H1 (cell line): ENCODE measurements around the gene SFTPB. TPM values are rescaled to one million over a fixed set of nuclear protein-coding genes. Genes with fewer than 3 reads are reported as not detected.

Source experiments
- CTCF ChIA-PET: fragments of 300-600 bp; sonication (Branson Sonifier 250); formaldehyde crosslinking; loops from one replicate; lab custom pipeline; 2021; ENCODE audit not compliant: partially characterized antibody; lab: Charles Lee
- POLR2A ChIA-PET: fragments of 300-600 bp; sonication (Branson Sonifier 250); formaldehyde crosslinking; loops from one replicate; lab custom pipeline; 2021; ENCODE audit warnings: inconsistent platforms; ENCODE audit not compliant: partially characterized antibody; lab: Charles Lee
- DNase-seq, 2 experiments: peaks; one replicate each; pipeline versions ENCODE4 v3.0.0 to v3.0.0-alpha.2; 2010 to 2022; ENCODE audit warnings: low spot score in 2 of 2, low read depth in 1 of 2, mixed read lengths in 1 of 2
- FAIRE-seq: peaks from 2 replicates; lab custom pipeline; 2011; peaks lifted over from hg19 to GRCh38; lab: Jason Lieb, UNC
- H2AFZ ChIP-seq: 2 replicates; pipeline ENCODE4 v1.8.1; 2012; ENCODE audit warnings: low read length, inconsistent platforms
- H2AK5ac ChIP-seq: 2 replicates; pipeline ENCODE4 v1.6.1; 2013; ENCODE audit warnings: low read depth, low read length
- H2BK120ac ChIP-seq: replicated peaks from 2 replicates; pipeline ENCODE3; 2013; ENCODE audit warnings: low read depth, low read length, inconsistent platforms
- H2BK12ac ChIP-seq: 2 replicates; pipeline ENCODE4 v1.6.1; 2013; ENCODE audit warnings: low read depth, low read length
- H2BK15ac ChIP-seq: 2 replicates; pipeline ENCODE4 v1.6.1; 2013; ENCODE audit warnings: low read length
- H2BK20ac ChIP-seq: 2 replicates; pipeline ENCODE4 v1.6.1; 2013; ENCODE audit warnings: low read length
- H2BK5ac ChIP-seq: 2 replicates; pipeline ENCODE4 v1.6.1; 2013; ENCODE audit warnings: low read depth, low read length
- H3K14ac ChIP-seq: 2 replicates; pipeline ENCODE4 v1.6.1; 2013; ENCODE audit warnings: inconsistent platforms; ENCODE audit not compliant: insufficient read length
- H3K18ac ChIP-seq: 2 replicates; pipeline ENCODE4 v1.6.1; 2013; ENCODE audit warnings: low read length; ENCODE audit errors: extremely low read depth
- H3K23ac ChIP-seq: 2 replicates; pipeline ENCODE4 v1.6.1; 2013; ENCODE audit warnings: inconsistent platforms; ENCODE audit not compliant: insufficient read length
- H3K23me2 ChIP-seq: 2 replicates; pipeline ENCODE4 v1.6.1; 2013; ENCODE audit warnings: low read depth, low read length
- H3K27ac ChIP-seq: 2 replicates; pipeline ENCODE4 v1.6.1; 2011; ENCODE audit warnings: low read depth, low read length, inconsistent platforms
- H3K27me3 ChIP-seq, 4 experiments: replicated peaks in 1 of 4; 1 replicate in 1 of 4; 2 replicates in 3 of 4; pipeline versions ENCODE4 v1.6.1 to v1.8.1; 2011 to 2013; ENCODE audit warnings: low read length in 3 of 4, mild to moderate bottlenecking in 3 of 4, inconsistent platforms in 2 of 4, mixed read lengths in 2 of 4, moderate library complexity in 1 of 4; ENCODE audit not compliant: control insufficient read depth in 3 of 4, insufficient read depth in 3 of 4; ENCODE audit errors: extremely low read depth in 1 of 4
- H3K36me3 ChIP-seq, 4 experiments: 2 replicates each; pipeline versions ENCODE4 v1.6.1 to v1.8.1; 2011 to 2013; ENCODE audit warnings: mild to moderate bottlenecking in 4 of 4, low read length in 3 of 4, moderate library complexity in 2 of 4, control low read depth in 1 of 4, inconsistent platforms in 1 of 4; ENCODE audit not compliant: insufficient read depth in 4 of 4, control insufficient read depth in 2 of 4
- H3K4ac ChIP-seq: replicated peaks from 2 replicates; pipeline ENCODE3; 2013; ENCODE audit warnings: low read length, low read depth, mixed read lengths, inconsistent platforms; ENCODE audit not compliant: insufficient read length
- H3K4me1 ChIP-seq, 4 experiments: replicated peaks in 1 of 4; 1 replicate in 1 of 4; 2 replicates in 3 of 4; pipeline versions ENCODE4 v1.6.1 to v1.8.1; 2011 to 2013; ENCODE audit warnings: low read length in 3 of 4, inconsistent platforms in 2 of 4, mixed read lengths in 1 of 4; ENCODE audit not compliant: insufficient read depth in 4 of 4, control insufficient read depth in 3 of 4
- H3K4me2 ChIP-seq, 2 experiments: 2 replicates each; pipeline versions ENCODE4 v1.6.1 to v1.8.1; 2011 to 2013; ENCODE audit warnings: low read depth in 2 of 2, low read length in 2 of 2, control low read depth in 1 of 2, inconsistent platforms in 1 of 2, mild to moderate bottlenecking in 1 of 2; ENCODE audit not compliant: insufficient read depth in 1 of 2
- H3K4me3 ChIP-seq, 4 experiments: fragments of 200-600, 300-600 bp in 1 of 4; sonication (generic), shearing (Covaris generic), sonication (Bioruptor Twin) in 1 of 4; 2 replicates each; pipeline versions ENCODE4 v1.5.1 to v1.8.1; 2011 to 2016; ENCODE audit warnings: low read length in 4 of 4, low read depth in 3 of 4, control low read depth in 2 of 4, inconsistent platforms in 2 of 4, mild to moderate bottlenecking in 2 of 4, mixed read lengths in 1 of 4, moderate library complexity in 1 of 4; ENCODE audit not compliant: insufficient read depth in 2 of 4; ENCODE audit errors: extremely low read depth in 1 of 4
- H3K56ac ChIP-seq: replicated peaks from 2 replicates; pipeline ENCODE3; 2013; ENCODE audit warnings: low read depth, mild to moderate bottlenecking, mixed read lengths, low read length, inconsistent platforms; ENCODE audit not compliant: insufficient read length
- H3K79me1 ChIP-seq: 2 replicates; pipeline ENCODE4 v1.6.1; 2013; ENCODE audit warnings: low read depth, low read length, control low read depth
- H3K79me2 ChIP-seq, 2 experiments: 2 replicates each; pipeline versions ENCODE4 v1.6.1 to v1.8.1; 2012 to 2013; ENCODE audit warnings: low read length in 2 of 2, mild to moderate bottlenecking in 2 of 2, inconsistent platforms in 1 of 2; ENCODE audit not compliant: insufficient read depth in 2 of 2, control insufficient read depth in 1 of 2
- H3K9ac ChIP-seq, 4 experiments: replicated peaks in 1 of 4; 1 replicate in 1 of 4; 2 replicates in 3 of 4; pipeline versions ENCODE4 v1.6.1 to v1.8.1; 2011 to 2013; ENCODE audit warnings: low read depth in 3 of 4, low read length in 3 of 4, control low read depth in 2 of 4, mild to moderate bottlenecking in 2 of 4, moderate library complexity in 2 of 4, inconsistent platforms in 1 of 4; ENCODE audit errors: extremely low read depth in 1 of 4
- H3K9me3 ChIP-seq, 2 experiments: 2 replicates each; pipeline versions ENCODE4 v1.6.1 to v1.8.1; 2012 to 2013; ENCODE audit warnings: mild to moderate bottlenecking in 2 of 2, moderate library complexity in 2 of 2, control low read depth in 1 of 2, inconsistent platforms in 1 of 2, low read depth in 1 of 2, low read length in 1 of 2, mixed read lengths in 1 of 2; ENCODE audit not compliant: insufficient read depth in 2 of 2
- H4K20me1 ChIP-seq, 2 experiments: replicated peaks in 1 of 2; 2 replicates each; pipeline versions ENCODE3 to v1.8.1; 2011 to 2013; ENCODE audit warnings: inconsistent platforms in 2 of 2, low read length in 2 of 2, mild to moderate bottlenecking in 1 of 2; ENCODE audit not compliant: insufficient read depth in 2 of 2, control insufficient read depth in 1 of 2
- H4K5ac ChIP-seq: 2 replicates; pipeline ENCODE4 v1.6.1; 2013; ENCODE audit warnings: low read length, low read depth, mixed read lengths, inconsistent platforms; ENCODE audit not compliant: insufficient read length
- H4K8ac ChIP-seq: 2 replicates; pipeline ENCODE4 v1.8.0; 2013; ENCODE audit warnings: mild to moderate bottlenecking, moderate library complexity, low read length, inconsistent platforms; ENCODE audit not compliant: insufficient read depth; ENCODE audit errors: extremely low read depth
- H4K91ac ChIP-seq: replicated peaks from 2 replicates; pipeline ENCODE3; 2013; ENCODE audit warnings: low read length, mixed read lengths, inconsistent platforms; ENCODE audit not compliant: insufficient read length
- ATF3 ChIP-seq: IDR thresholded peaks from 2 replicates; pipeline ENCODE4 v1.6.1; 2011; ENCODE audit warnings: low read depth, mild to moderate bottlenecking, low read length; ENCODE audit not compliant: insufficient read depth
- BACH1 ChIP-seq: IDR thresholded peaks from 2 replicates; pipeline ENCODE4 v1.6.1; 2012; ENCODE audit warnings: low read length, improper control_type of control experiment
- BCL11A ChIP-seq, 2 experiments: IDR thresholded peaks; one replicate each; pipeline ENCODE4 v1.6.1; 2011; ENCODE audit warnings: low read depth in 2 of 2, low read length in 2 of 2, mild to moderate bottlenecking in 2 of 2
- CREB1 ChIP-seq: IDR thresholded peaks from 2 replicates; pipeline ENCODE4 v1.6.1; 2012; ENCODE audit warnings: inconsistent platforms
- EZH2 ChIP-seq: fragments of 200-600 bp; sonication (generic); IDR thresholded peaks from 2 replicates; pipeline ENCODE4 v1.7.1; 2012; ENCODE audit warnings: low read depth, mild to moderate bottlenecking, moderate library complexity, low read length, inconsistent platforms; ENCODE audit not compliant: severe bottlenecking
- GTF2F1 ChIP-seq: IDR thresholded peaks from 2 replicates; pipeline ENCODE4 v1.6.1; 2012; ENCODE audit warnings: low read depth, low read length, improper control_type of control experiment, borderline replicate concordance
- HDAC2 ChIP-seq, 2 experiments: fragments of 300-600 bp in 1 of 2; sonication (generic) in 1 of 2; IDR thresholded peaks; 2 replicates each; pipeline ENCODE4 v1.6.1; 2011 to 2012; ENCODE audit warnings: low read depth in 2 of 2, low read length in 2 of 2, mild to moderate bottlenecking in 2 of 2, moderate library complexity in 2 of 2, borderline replicate concordance in 1 of 2, inconsistent platforms in 1 of 2
- JUN ChIP-seq: IDR thresholded peaks from 2 replicates; pipeline ENCODE4 v1.6.1; 2011; ENCODE audit warnings: low read depth, mild to moderate bottlenecking, improper control_type of control experiment, low read length
- NANOG ChIP-seq: IDR thresholded peaks from 2 replicates; pipeline ENCODE4 v1.6.1; 2011; ENCODE audit warnings: low read length, low read depth, mild to moderate bottlenecking, inconsistent platforms; ENCODE audit not compliant: insufficient read depth, poor library complexity, severe bottlenecking
- RBBP5 ChIP-seq: IDR thresholded peaks from 2 replicates; pipeline ENCODE4 v1.7.1; 2012; ENCODE audit warnings: low read depth, mild to moderate bottlenecking, inconsistent platforms, low read length, moderate library complexity, borderline replicate concordance
- SIRT6 ChIP-seq: IDR thresholded peaks from one replicate; pipeline ENCODE4 v1.7.1; 2012; ENCODE audit warnings: low read length, inconsistent platforms
- SRF ChIP-seq: IDR thresholded peaks from 2 replicates; pipeline ENCODE4 v1.6.1; 2011; ENCODE audit warnings: mild to moderate bottlenecking, low read depth, low read length, moderate library complexity
- TCF12 ChIP-seq: IDR thresholded peaks from 2 replicates; pipeline ENCODE4 v1.6.1; 2011; ENCODE audit warnings: low read depth, mild to moderate bottlenecking, low read length
- YY1 ChIP-seq: IDR thresholded peaks from 2 replicates; pipeline ENCODE4 v1.6.1; 2011; ENCODE audit warnings: low read depth, mild to moderate bottlenecking, low read length
- WGBS, 2 experiments: shearing (Covaris generic) in 1 of 2; methylation state at CpG; one replicate each; pipeline versions ENCODE4 v1.1.6 to v1.1.7; 2013 to 2015; ENCODE audit warnings: low lambda C conversion rate in 2 of 2, mixed read lengths in 2 of 2, inconsistent platforms in 1 of 2, low coverage in 1 of 2, missing lambda C conversion rate in 1 of 2; ENCODE audit not compliant: insufficient replicate concordance in 2 of 2, insufficient coverage in 1 of 2, insufficient read length in 1 of 2; ENCODE audit errors: extremely low coverage in 1 of 2, missing lambda C conversion rate in 1 of 2; 5-methylcytosine and 5-hydroxymethylcytosine counted together
- polyA plus RNA-seq, 7 experiments: library from polyadenylated mRNA; depleted of rRNA in 3 of 7; stranded (reverse) in 5 of 7; unstranded in 2 of 7; fragments of >200 nt in 5 of 7; fragments of 200-250 nt in 2 of 7; gene quantifications; 1 replicate in 5 of 7; 2 replicates in 1 of 7; 4 replicates in 1 of 7; pipeline versions ENCODE4 v1.2.1 to v1.2.3, GENCODE V29; 2011 to 2013; ENCODE audit warnings: missing spikeins in 2 of 7, mixed read lengths in 2 of 7
- total RNA-seq: library from RNA; stranded (reverse); fragmentation: NEBNext Ultra II Directional; extraction: Animal tissue kit (Norgen Biotek cat#: 25700); gene quantifications from 2 replicates; pipeline ENCODE4 v1.2.1, GENCODE V29; 2021

SFTPB gene
- total and polyA plus RNA-seq, 2 of the 8 experiments (the other 6 are each of a cell fraction or from before 2014, with no cell fraction given) = not detected

DNA sequence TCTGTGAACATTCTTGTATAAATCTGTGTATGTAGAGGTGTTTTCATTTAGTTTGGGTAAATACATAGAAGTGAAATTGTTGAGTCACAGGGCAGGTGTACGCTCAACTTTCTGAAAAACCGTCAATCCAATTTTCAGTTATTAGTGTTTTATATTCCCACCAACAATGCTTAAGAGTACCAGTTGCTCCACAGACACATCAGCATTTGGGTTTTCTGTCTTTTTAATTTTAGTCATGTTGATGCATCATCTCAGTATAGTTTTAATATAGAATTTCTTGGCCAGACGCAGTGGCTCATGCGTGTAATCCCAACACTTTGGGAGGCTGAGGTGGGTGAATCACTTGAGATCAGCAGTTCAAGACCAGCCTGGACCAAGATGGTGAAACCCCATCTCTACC lies 22.9 kb upstream of the SFTPB start:
- Histone ChIP-seq H3K14ac (no peak overlapping the region), H3K36me3 (no peaks in the 10 kb centered on the region), H3K4ac (no peak overlapping the region), H3K4me2 (no peak overlapping the region), H3K9ac (no peak overlapping the region), H3K23me2 (no peaks in the 10 kb centered on the region), H2AFZ (no peak overlapping the region), H4K5ac (no peak overlapping the region), H3K27ac (no peak overlapping the region), H4K20me1 (no peaks in the 10 kb centered on the region), H3K56ac (no peak overlapping the region), H3K23ac (no peak overlapping the region), H4K8ac (no peak overlapping the region), H3K9me3 (no peaks in the 10 kb centered on the region), H2AK5ac (no peak overlapping the region), H2BK120ac (no peak overlapping the region), H4K91ac (no peak overlapping the region), H2BK20ac (no peak overlapping the region), H3K4me1 (no peaks in the 10 kb centered on the region), H3K79me2 (no peaks in the 10 kb centered on the region), H2BK15ac (no peak overlapping the region), H2BK5ac (no peak overlapping the region), H3K27me3 (no peaks in the 10 kb centered on the region), H3K18ac (no peak overlapping the region), H3K79me1 (no peaks in the 10 kb centered on the region), H3K4me3 (no peak overlapping the region), H2BK12ac (no peak overlapping the region)
- no peak for FAIRE-seq
- no peak for DNase-seq
- TF ChIP-seq EZH2 (no peak), YY1 (no peak), HDAC2 (IDR thresholded peaks at IDR 0.05; ENCODE audit: borderline replicate concordance in 1 of 2, low read depth in 2 of 2, low read length in 2 of 2) (no peak), JUN (no peak), GTF2F1 (no peak), SIRT6 (no peak), BACH1 (no peak), NANOG (no peak), SRF (no peak), TCF12 (no peak), BCL11A (IDR thresholded peaks at IDR 0.05; ENCODE audit: low read depth in 2 of 2, low read length in 2 of 2) (no peak), ATF3 (no peak), RBBP5 (no peak), CREB1 (no peak)
- CTCF ChIA-PET = interaction anchor here (1.0 to 6.1 kb wide), 2 partner anchors 15 to 41 kb away, joined by 4 to 36 read pairs; no protein-coding TSS in a partner anchor
- POLR2A ChIA-PET = no interaction called here
- WGBS, 2 experiments = 95% methylated on average over 4 of the region's 4 CpGs; no CpG with 5 or more reads in 1 of the 2 experiments
